ENCODE results near the gene SLC23A2.

Gene SLC23A2

DNA sequence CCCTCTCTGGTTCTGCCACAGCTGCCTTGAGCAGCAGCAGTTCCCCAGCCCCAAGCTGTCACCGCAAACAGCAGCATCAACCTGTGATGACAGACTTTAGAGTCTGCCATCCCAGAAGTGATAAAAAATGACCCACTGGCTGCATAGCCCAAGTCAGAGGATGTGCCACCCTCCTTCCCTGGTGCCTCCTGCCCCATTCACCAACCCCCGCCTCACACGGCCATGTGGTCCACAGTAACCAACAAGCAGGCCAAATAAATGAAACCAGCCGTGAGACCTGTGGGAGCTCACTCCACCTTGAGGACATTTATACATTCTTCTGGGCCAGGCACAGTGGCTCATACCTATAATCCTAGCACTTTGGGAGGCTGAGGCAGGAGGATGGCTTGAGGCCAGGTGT is 181.4 kb downstream of the SLC23A2 start:
- DNase-seq (ENCODE audit: insufficient read length, low spot score) = no peak
- FAIRE-seq = peak; percentile 26
- TF ChIP-seq POLR2A (IDR thresholded peaks at IDR 0.05; ENCODE audit: low read depth, low read length) (no peak), POU2F2 (IDR thresholded peaks at IDR 0.05; ENCODE audit: low read depth, low read length) (no peak), PAX5 (IDR thresholded peaks at IDR 0.05; ENCODE audit: insufficient read depth, low read length, severe bottlenecking) (no peak), POLR2AphosphoS5 (IDR thresholded peaks at IDR 0.05; ENCODE audit: low read depth, low read length) (no peak), TAF1 (IDR thresholded peaks at IDR 0.05; ENCODE audit: low read depth, low read length) (no peak), SPI1 (IDR thresholded peaks at IDR 0.05; ENCODE audit: low read depth, low read length) (no peak)

DNA sequence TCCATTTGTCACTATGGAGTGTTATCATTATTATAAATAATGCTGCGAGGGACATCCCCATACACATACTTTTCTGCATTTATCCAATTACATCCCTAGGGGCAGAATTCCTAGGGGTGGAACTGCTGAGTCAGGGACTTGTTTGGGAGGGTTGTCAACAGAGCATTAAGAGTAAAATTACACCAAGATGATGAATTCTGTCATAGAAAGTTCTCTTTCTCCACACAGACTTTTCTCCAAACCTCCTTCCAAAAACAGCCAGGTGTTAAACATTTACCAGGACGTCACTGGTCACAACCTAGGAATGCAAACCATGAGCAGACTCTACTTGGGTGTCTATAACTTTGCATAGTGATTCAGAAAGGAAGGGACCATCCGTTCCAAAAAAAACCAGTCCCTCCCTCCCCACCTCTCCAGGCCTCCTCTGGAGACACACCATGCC is 184.1 kb downstream of the SLC23A2 start:
- DNase-seq (ENCODE audit: insufficient read length, low spot score) (no peak), FAIRE-seq (no peak)
- no peak for TF ChIP-seq POLR2AphosphoS5 (IDR thresholded peaks at IDR 0.05; ENCODE audit: low read depth, low read length)
- TF ChIP-seq PAX5 (IDR thresholded peaks at IDR 0.05; ENCODE audit: insufficient read depth, low read length, severe bottlenecking) = no peak
- TF ChIP-seq POU2F2 (IDR thresholded peaks at IDR 0.05; ENCODE audit: low read depth, low read length) = no peak
- TF ChIP-seq SPI1 (IDR thresholded peaks at IDR 0.05; ENCODE audit: low read depth, low read length) = no peak
- no peak for TF ChIP-seq POLR2A (IDR thresholded peaks at IDR 0.05; ENCODE audit: low read depth, low read length)
- no peak for TF ChIP-seq TAF1 (IDR thresholded peaks at IDR 0.05; ENCODE audit: low read depth, low read length)

- FAIRE-seq (no peak), DNase-seq (ENCODE audit: insufficient read length, low spot score) (no peak)
- no peak for TF ChIP-seq TAF1 (IDR thresholded peaks at IDR 0.05; ENCODE audit: low read depth, low read length)
- TF ChIP-seq POLR2AphosphoS5 (IDR thresholded peaks at IDR 0.05; ENCODE audit: low read depth, low read length) = no peak
- TF ChIP-seq SPI1 (IDR thresholded peaks at IDR 0.05; ENCODE audit: low read depth, low read length) = no peak
- TF ChIP-seq PAX5 (IDR thresholded peaks at IDR 0.05; ENCODE audit: insufficient read depth, low read length, severe bottlenecking) = no peak
- no peak for TF ChIP-seq POLR2A (IDR thresholded peaks at IDR 0.05; ENCODE audit: low read depth, low read length)
- TF ChIP-seq POU2F2 (IDR thresholded peaks at IDR 0.05; ENCODE audit: low read depth, low read length) = no peak
Observed at GRCh38 chr20:4815628-4816027, 185.7 kb downstream of the SLC23A2 start.

DNA sequence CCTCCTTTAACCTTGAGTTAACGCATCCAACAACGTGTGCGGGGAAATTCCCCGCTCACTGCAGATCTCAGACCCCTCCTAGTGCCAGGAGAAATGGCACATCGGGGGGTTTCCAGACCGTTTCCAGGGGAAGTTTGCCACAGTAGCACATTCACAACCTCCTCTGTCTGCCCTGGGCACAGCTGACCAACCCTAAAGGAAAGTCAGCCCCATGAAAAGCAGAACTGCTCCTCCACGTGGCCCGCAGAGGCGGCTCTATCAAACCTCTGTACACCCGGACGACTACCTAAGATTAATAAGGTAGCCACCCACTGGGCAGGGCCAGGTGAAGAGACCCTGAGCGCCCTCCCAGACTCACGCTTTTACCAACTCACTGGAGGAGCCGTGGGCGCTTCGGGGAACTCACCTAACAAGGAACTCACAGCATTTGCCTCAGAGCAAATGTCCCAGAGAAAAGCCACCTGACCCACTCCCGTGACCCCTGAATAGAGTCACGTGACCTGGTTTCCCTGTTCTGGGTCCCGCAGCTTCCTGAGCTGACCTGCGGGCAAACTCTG is 186.5 kb downstream of the SLC23A2 start:
- DNase-seq (ENCODE audit: insufficient read length, low spot score) (peak; percentile 47), FAIRE-seq (no peak)
- peak; percentile 97 for TF ChIP-seq SPI1 (IDR thresholded peaks at IDR 0.05; ENCODE audit: low read depth, low read length)
- TF ChIP-seq POU2F2 (IDR thresholded peaks at IDR 0.05; ENCODE audit: low read depth, low read length) = peak; percentile 10; the same call in 1 of the 2 replicates
- TF ChIP-seq TAF1 (IDR thresholded peaks at IDR 0.05; ENCODE audit: low read depth, low read length) = peak; percentile 35
- peak; percentile 26; the same call in 1 of the 2 replicates for TF ChIP-seq POLR2AphosphoS5 (IDR thresholded peaks at IDR 0.05; ENCODE audit: low read depth, low read length)
- no peak; the same call in 1 of the 2 replicates for TF ChIP-seq POLR2A (IDR thresholded peaks at IDR 0.05; ENCODE audit: low read depth, low read length)
- peak; percentile 8 for TF ChIP-seq PAX5 (IDR thresholded peaks at IDR 0.05; ENCODE audit: insufficient read depth, low read length, severe bottlenecking)

GRCh38 chr20:4813863-4814695 is 187.2 kb downstream of the SLC23A2 start:
- no peak for TF ChIP-seq POU2F2 (IDR thresholded peaks at IDR 0.05; ENCODE audit: low read depth, low read length)
- TF ChIP-seq TAF1 (IDR thresholded peaks at IDR 0.05; ENCODE audit: low read depth, low read length) = peak; percentile 12; the same call in 1 of the 2 replicates
- no peak for TF ChIP-seq PAX5 (IDR thresholded peaks at IDR 0.05; ENCODE audit: insufficient read depth, low read length, severe bottlenecking)
- TF ChIP-seq SPI1 (IDR thresholded peaks at IDR 0.05; ENCODE audit: low read depth, low read length) = peak; percentile 81
- 0 out of 2 replicates have a peak, but pooled peaks have one; percentile 16 for TF ChIP-seq POLR2AphosphoS5 (IDR thresholded peaks at IDR 0.05; ENCODE audit: low read depth, low read length)
- peak; percentile 25 for TF ChIP-seq POLR2A (IDR thresholded peaks at IDR 0.05; ENCODE audit: low read depth, low read length)
- FAIRE-seq = no peak
- DNase-seq (ENCODE audit: insufficient read length, low spot score) = peak; percentile 59

DNA sequence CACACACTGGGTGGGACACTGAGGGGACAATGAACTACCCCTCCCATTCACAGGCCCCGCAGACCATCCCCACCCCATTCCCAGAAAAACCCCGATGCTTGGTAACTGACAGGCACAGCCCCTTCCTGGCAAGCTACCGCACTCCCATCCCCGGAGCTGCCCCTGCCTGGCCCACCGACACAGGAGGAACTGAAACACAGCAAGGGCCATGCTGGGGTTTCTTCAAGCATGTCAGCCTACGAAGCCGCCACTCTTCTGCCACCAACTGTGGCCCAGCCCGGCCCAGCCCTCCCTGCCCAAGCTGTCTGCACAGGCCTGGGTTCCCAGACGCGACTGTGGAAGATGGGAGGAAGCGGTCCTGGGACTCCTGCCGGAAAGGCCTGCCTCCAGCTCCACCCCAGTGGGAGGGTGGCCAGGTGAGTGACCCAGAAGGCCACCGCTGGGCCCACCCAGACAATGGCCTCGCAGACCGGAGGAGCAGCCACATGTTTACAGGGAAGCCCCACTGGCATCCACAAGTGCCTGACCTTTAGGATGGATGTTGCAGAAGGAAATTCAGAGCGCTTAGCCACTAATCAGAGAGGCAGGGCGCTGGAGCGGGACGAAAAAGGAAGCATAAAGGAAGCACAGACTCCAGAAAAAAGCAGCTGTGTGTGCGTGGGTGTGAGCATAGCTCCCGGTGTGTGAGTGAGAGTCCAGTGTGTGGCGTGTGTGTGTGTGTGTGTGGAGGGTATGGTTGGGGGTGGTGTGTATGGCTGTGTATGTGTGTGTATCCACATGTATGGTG is 188.0 kb downstream of the SLC23A2 start:
- DNase-seq (ENCODE audit: insufficient read length, low spot score) (peak; percentile 53), FAIRE-seq (peak; percentile 99)
- TF ChIP-seq SPI1 (IDR thresholded peaks at IDR 0.05; ENCODE audit: low read depth, low read length) (peak; percentile 97), TAF1 (IDR thresholded peaks at IDR 0.05; ENCODE audit: low read depth, low read length) (peak; percentile 57; the same call in 1 of the 2 replicates), POLR2AphosphoS5 (IDR thresholded peaks at IDR 0.05; ENCODE audit: low read depth, low read length) (peak; percentile 88; the same call in 1 of the 2 replicates), POLR2A (IDR thresholded peaks at IDR 0.05; ENCODE audit: low read depth, low read length) (peak; percentile 73; the same call in 1 of the 2 replicates), POU2F2 (IDR thresholded peaks at IDR 0.05; ENCODE audit: low read depth, low read length) (peak; percentile 80), PAX5 (IDR thresholded peaks at IDR 0.05; ENCODE audit: insufficient read depth, low read length, severe bottlenecking) (no peak)

DNA sequence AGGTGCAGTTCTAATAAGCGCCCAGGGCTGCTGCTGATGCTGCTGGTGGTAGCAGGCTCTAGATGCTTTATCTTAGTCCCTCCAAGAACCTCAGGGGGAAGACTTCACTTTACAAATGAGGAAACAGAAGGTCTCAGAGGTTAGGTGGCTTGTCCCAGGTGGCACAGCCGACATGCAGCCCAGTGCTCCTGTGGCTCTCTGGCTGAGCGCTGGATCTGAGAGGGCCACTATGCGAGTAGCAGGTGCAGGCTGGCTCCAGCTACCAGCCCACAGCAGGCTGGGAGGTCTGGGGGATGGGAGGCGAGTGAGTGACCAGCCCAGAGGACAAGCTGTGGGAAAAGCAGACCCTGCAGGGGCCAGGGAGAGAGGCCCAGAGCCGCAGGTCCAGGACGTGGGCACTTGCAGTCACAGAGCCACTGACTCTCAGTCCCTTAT is 188.7 kb downstream of the SLC23A2 start:
- DNase-seq (ENCODE audit: insufficient read length, low spot score) (no peak), FAIRE-seq (no peak)
- no peak for TF ChIP-seq PAX5 (IDR thresholded peaks at IDR 0.05; ENCODE audit: insufficient read depth, low read length, severe bottlenecking)
- no peak for TF ChIP-seq POLR2AphosphoS5 (IDR thresholded peaks at IDR 0.05; ENCODE audit: low read depth, low read length)
- TF ChIP-seq TAF1 (IDR thresholded peaks at IDR 0.05; ENCODE audit: low read depth, low read length) = no peak
- TF ChIP-seq SPI1 (IDR thresholded peaks at IDR 0.05; ENCODE audit: low read depth, low read length) = no peak
- no peak for TF ChIP-seq POLR2A (IDR thresholded peaks at IDR 0.05; ENCODE audit: low read depth, low read length)
- no peak for TF ChIP-seq POU2F2 (IDR thresholded peaks at IDR 0.05; ENCODE audit: low read depth, low read length)

DNA sequence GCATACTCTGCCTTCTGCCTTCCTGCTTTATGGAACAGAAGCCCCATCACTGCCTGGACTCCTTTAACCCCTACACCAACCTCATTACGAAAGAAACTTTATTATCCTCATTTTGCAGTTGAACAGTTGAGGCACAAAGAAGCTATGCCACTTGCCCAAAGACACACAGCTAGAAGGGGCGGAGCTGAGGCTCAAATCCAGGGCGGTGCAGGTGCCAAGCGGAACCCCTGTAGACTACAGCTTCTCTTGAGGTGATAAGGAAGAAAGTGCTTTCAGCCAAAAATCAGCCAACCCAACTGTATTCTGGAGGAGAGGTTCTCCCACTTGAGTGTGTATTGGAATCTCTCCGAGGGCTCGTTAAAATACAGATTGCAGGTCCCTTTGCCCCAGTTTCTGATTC is 189.1 kb downstream of the SLC23A2 start:
- no peak for DNase-seq (ENCODE audit: insufficient read length, low spot score)
- FAIRE-seq = no peak
- no peak for TF ChIP-seq PAX5 (IDR thresholded peaks at IDR 0.05; ENCODE audit: insufficient read depth, low read length, severe bottlenecking)
- TF ChIP-seq POU2F2 (IDR thresholded peaks at IDR 0.05; ENCODE audit: low read depth, low read length) = no peak
- TF ChIP-seq TAF1 (IDR thresholded peaks at IDR 0.05; ENCODE audit: low read depth, low read length) = no peak
- TF ChIP-seq SPI1 (IDR thresholded peaks at IDR 0.05; ENCODE audit: low read depth, low read length) = no peak
- no peak for TF ChIP-seq POLR2A (IDR thresholded peaks at IDR 0.05; ENCODE audit: low read depth, low read length)
- TF ChIP-seq POLR2AphosphoS5 (IDR thresholded peaks at IDR 0.05; ENCODE audit: low read depth, low read length) = no peak
